SIG-M5 treated with dmso at 0.1 percent for 504 hours (cell line): Measurements from ENCODE around the gene DAND5.

Experiments
- DNase-seq: peaks from one replicate; lab custom pipeline; 2025; ENCODE audit not compliant: unreplicated experiment; lab: John Stamatoyannopoulos, UW

Gene DAND5

GRCh38 chr19:13022111-13022858, 52.9 kb downstream of the DAND5 start:
- DNase-seq, result no peak

DNA sequence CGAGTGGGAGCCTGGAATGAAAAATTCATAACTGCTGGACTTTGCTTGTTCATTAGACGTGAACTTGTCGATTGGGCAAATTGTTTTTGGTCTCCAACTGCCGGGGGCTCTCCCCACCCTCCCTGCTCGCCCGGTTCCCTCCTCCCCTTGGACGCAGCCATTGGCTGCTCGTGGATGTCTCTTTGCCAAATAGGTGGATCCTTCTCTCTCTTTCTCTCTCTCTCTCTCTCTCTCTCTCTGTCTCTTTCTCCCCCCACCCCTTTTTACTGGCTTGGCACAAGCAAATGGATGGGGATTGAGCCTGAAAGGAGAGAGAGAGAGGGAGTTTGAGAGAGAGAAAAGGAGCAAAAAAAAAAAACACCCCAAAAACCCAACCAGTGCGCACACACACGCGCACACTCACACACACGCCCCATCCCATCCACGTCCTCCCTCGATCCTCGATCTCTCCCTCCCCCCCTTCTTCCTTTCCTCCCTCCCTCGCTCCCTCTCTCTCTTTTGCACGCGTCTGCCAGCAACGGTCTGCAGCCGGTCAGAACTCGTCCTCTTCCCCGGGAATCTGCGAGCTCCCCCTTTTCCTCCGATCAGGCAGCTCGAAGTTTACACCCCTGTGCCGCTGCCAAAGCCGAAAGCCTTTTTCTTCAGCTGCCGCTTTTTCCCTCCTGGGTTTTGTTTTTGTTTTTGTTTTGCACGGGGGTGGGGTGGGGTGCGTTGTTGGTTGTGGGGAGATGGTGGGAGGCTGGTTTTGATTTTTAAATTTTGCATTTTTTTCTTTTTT, 53.7 kb downstream of the DAND5 start:
- DNase-seq, result no peak

GRCh38 chr19:13023656-13024055, 54.3 kb downstream of the DAND5 start:
- DNase-seq, result no peak
